Activated naive CD4-positive, alpha-beta T cell treated with anti-CD3 and anti-CD28 coated beads, Interleukin-2, amount 50 U/mL, for 16 hours (primary cell): ENCODE results near the gene HLA-E.
"Not testable (repeated sequence)": the region's sequence is repeated elsewhere in the genome, so short reads cannot be mapped to it uniquely, and the experiment has no call there.

Experiments
- DNase-seq: peaks from one replicate; pipeline ENCODE4 v3.0.0-alpha.2; 2020

The HLA-E gene

DNA sequence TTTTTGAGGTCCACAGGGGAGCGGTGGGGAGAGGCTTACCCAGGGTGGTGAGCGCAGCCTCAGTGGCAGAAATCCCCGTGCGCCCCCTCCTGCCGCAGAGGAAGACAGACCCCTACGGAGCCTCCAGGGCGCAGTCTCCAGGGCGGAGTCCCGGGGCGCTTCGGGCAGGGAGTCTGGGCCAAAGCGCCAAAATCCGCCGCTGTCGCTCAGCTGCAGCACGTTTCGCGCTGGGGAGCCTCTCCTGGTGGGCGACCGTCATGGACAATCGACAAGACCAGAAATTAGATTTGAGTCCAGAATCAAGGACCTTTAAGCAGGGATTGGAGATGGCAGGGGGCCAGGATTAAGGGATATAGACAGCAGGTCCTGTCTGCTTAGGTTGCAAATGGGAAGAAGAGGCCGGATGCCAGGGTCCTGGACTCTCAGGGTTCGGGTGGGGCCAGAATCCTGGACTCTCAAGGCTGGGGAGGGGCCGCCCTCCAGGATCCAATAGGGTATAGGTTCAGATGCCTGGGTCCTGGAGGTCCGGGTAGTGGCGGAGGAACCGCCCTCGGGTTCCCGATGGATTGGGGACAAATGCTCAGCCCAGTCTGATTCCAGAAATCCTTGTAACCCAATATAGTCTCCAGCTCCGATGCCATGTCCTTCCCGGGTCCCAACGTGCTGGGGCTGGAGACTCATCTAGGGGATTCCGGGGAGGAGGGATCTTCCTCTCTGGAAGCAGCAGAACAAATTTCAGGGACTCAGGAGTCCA is 7.9 kb upstream of the HLA-E start:
- no peak for DNase-seq

DNA sequence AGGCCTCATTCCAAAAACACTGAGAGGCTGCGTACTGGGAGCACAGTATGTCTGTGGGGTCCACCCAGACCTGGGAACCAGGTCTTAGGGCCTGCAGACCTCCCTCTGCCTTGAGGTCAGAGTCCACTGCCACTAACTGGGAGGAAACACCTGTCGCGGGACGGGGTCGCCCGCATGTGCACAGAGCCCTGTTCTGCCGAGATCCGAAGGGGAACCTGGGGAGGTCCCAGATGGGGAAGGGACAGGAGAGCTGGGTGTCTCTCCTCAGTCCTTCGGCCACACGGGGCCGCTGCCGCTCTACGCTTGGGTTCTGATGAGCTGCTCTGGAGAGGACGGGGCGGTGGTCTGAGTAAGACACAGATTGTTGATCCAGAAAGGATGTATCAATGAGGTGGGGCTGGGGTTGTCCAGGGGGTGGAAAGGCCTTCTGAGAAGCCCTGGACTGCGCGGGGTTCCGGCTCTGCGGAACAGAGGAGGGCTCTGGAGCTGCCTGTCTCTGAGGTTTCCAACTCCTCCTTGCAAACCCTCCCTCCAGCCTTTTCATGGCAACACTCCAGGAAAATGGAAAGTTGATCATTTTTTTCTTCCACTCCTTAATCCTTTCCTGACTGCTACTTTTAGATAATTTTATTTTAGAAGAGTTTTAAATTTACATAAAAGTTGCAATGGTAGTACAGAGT is 7.2 kb upstream of the HLA-E start:
- peak; percentile 87 for DNase-seq

DNA sequence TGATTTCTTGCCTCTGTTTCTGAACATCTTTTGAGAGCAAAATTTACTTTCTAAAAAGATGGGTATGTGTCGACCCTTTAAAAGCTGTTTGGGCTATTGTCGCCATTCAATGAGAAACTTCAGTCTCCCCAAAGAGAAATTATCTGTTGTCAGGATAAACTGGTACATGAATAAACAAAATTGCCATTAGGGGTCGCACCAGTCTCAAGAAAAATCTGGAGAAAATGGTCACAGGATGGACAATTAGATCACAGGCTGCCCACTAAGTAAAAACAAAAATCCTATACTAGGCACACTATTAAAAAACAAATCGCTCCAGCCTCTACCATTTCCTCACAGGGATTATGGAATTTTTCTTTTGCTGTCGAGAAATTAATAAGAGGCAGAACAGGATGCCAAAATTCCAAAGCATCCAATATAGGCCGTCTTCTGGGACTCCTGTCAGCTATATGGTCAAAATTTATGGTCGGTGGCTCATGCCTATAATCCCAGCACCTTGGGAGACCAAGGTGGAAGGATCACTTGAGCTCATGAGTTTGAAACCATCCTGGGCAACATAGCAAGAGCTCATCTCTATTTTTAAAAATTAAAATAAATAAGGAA is 5.5 kb upstream of the HLA-E start:
- DNase-seq, result no peak

DNA sequence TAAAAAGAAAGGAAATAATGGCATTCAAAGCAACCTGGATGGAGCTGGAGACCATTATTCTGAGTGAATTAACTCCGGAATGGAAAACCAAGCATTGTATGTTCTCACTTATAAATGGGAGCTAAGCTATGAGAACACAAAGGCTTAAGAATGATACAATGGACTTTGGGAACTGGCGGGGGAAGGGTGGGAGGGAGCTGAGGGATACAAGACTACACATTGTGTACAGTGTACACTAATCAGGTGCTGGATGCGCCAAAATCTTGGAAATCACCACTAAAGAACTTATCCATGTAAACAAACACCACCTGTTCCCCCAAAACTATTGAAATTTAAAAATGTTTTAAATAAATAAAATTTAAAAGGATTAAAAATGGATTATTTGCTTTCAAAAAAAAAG is 4.1 kb upstream of the HLA-E start:
- no peak for DNase-seq

DNA sequence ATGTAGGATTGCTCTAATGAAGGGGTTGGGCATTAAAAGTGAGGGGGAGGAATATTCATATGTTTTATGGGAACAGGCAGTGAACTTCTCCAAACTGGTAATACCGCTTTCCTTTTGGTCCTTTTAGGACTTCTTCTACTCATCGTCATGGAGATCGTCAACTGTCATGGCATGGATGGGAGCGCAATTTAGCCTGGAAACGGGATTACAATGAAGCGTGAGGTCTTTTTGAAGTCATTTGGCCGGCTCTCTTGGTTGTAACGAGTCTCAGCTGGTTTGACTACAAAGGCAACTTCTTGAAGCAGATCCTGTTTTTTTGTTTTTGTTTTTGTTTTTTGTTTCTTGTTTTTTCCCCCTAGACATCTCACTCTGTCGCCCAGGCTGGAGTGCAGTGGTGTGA is 1.4 kb upstream of the HLA-E start:
- no peak for DNase-seq

DNA sequence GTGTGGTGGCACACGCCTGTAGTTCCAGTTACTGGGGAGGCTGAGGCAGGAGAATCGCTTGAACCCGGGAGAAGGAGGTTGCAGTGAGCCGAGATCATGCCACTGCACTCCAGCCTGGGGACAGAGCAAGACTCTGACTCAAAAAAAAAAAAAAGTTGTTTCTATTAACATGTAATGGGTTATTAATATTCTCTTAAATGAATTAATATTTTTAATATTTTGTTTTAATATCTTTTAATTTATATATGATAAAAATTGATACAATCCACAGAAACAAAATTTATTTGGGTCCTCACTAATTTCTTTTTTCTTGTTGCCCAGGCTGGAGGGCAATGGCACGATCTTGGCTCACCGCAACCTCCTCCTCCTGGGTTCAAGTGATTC is 620 bp upstream of the HLA-E start:
- not testable (repeated sequence) for DNase-seq

DNA sequence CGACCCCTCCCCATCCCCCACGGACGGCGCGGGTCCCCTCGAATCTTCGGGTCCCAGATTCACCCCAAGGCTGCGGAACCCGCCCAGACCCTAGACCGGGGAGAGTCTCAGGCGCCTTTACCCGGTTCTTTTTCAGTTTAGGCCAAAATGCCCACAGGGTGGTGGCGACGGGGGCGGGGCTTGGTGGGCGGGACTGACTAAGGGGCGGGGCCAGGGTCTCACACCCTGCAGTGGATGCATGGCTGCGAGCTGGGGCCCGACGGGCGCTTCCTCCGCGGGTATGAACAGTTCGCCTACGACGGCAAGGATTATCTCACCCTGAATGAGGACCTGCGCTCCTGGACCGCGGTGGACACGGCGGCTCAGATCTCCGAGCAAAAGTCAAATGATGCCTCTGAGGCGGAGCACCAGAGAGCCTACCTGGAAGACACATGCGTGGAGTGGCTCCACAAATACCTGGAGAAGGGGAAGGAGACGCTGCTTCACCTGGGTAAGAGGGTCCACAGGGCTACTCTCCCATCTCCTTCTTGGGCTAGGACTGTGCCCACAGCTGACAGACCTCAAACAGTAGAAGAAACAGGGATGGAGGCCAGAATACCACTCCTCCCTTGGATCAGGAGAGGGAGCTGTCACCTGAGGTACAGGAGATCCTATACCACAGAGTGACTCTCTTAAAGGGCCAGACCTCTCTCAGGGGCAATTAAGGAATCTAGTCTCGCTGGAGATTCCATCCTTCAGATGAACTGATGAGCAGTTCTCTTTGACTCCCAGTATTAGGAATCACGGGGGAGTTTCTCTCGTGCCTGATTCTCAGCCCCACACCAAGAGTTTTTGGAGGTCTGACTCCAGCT is 942 bp downstream of the HLA-E start:
- DNase-seq, result peak; percentile 85

DNA sequence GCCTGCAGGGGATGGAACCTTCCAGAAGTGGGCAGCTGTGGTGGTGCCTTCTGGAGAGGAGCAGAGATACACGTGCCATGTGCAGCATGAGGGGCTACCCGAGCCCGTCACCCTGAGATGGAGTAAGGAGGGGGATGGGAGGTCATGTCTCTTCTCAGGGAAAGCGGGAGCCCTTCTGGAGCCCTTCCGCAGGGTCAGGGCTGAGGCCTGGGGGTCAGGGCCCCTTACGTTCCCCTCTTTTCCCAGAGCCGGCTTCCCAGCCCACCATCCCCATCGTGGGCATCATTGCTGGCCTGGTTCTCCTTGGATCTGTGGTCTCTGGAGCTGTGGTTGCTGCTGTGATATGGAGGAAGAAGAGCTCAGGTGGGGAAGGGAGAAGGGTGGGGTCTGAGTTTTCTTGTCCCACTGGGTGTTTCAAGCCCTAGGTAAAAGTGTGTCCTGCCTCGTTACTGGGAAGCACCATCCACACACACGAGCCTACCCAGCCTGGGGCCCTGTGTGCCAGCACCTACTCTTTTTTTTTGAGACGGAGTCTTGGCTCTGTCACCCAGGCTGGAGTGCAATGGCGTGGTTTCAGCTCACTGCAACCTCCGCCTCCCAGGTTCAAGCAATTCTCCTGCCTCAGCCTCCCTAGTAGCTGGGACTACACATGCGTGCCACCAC is 2.1 kb downstream of the HLA-E start:
- not testable (repeated sequence) for DNase-seq

DNA sequence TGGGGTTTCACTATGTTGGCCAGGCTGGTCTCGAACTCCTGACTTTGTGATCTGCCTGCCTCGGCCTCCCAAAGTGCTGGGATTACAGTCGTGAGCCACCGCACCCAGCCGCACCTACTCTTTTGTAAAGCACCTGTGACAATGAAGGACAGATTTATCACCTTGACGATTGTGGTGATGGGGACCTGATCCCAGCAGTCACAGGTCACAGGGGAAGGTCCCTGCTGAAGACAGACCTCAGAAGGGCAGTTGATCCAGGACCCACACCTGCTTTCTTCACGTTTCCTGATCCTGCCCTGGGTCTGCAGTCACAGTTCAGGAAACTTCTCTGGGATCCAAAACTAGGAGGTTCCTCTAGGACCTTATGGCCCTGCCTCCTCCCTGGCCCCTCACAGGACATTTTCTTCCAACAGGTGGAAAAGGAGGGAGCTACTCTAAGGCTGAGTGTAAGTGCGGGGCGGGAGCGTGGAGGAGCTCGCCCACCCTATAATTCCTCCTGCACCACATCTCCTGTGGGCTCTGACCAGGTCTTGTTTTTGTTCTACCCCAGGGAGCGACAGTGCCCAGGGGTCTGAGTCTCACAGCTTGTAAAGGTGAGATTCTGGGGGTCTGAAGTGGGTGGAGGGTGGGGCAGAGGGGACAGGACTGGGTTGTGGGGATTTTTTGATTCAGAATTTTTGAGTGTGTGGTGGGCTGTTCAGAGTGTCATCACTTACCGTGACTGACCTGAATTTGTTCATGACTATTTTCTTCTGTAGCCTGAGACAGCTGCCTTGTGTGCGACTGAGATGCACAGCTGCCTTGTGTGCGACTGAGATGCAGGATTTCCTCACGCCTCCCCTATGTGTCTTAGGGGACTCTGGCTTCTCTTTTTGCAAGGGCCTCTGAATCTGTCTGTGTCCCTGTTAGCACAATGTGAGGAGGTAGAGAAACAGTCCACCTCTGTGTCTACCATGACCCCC is 3.0 kb downstream of the HLA-E start:
- no peak for DNase-seq

DNA sequence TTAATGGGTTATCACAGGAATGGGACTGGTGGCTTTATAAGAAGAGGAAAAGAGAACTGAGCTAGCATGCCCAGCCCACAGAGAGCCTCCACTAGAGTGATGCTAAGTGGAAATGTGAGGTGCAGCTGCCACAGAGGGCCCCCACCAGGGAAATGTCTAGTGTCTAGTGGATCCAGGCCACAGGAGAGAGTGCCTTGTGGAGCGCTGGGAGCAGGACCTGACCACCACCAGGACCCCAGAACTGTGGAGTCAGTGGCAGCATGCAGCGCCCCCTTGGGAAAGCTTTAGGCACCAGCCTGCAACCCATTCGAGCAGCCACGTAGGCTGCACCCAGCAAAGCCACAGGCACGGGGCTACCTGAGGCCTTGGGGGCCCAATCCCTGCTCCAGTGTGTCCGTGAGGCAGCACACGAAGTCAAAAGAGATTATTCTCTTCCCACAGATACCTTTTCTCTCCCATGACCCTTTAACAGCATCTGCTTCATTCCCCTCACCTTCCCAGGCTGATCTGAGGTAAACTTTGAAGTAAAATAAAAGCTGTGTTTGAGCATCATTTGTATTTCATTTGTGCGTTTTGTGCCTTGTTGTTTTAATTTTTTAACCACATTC is 4.4 kb downstream of the HLA-E start:
- peak; percentile 55 for DNase-seq

DNA sequence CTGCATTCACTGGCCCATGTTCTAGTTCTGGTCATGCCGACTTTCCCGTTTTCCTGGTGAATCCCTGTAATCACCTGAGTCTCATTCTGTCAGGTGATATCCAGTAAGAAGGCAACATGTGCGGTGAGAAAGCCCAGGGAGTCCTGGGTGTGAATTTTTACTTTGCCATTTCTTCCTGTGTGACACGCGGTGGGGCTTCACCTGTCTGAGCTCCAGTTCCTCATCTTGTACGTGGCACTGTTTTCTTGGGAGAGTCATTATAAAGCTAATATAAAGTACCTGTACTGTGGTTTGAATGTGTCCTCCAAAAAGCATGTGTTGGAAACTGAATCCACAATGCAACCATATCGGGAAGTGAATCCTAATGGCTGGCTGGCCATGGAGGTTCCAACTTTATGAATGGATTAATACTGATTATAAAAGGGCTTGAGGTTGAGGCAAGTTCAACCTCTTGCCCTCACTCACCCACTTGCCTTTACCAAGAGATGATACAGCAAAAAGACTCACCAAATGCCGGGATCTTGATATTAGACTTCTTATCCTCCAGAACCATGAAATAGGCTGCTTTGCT is 5.1 kb downstream of the HLA-E start:
- no peak for DNase-seq

DNA sequence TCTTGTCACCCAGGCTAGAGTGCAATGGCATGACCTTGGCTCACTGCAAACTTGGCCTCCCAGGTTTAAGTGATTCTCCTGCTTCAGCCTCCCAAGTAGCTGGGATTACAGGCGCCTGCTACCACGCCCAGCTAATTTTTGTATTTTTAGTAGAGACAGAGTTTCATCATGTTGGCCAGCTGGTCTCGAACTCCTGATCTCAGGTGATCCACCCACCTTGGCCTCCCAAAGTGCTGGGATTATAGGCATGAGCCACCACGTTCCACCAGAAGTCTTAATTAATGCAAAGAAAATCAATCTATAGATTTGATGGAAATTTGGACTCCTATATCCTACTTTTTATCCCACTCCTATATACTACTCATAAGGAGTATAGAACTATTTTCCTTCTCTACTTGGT is 5.8 kb downstream of the HLA-E start:
- DNase-seq, result not testable (repeated sequence)

DNA sequence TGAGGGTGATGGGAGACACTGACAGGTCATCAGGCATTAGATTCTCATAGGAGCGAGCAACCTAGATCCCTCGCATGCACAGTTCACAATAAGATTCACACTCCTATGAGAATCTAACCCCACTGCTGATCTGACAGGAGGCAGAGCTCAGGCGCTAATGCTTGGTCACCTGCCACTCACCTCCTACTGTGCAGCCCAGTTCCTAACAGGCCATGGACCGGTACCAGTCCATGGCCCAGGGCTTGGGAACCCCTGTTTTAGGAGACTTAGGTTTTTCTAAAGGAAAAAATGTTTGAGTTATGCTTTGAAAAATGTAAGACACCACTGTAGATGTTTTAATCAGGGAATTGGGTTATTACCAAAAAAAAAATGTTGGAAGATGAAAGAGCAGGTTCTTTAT is 6.7 kb downstream of the HLA-E start:
- DNase-seq, result no peak

DNA sequence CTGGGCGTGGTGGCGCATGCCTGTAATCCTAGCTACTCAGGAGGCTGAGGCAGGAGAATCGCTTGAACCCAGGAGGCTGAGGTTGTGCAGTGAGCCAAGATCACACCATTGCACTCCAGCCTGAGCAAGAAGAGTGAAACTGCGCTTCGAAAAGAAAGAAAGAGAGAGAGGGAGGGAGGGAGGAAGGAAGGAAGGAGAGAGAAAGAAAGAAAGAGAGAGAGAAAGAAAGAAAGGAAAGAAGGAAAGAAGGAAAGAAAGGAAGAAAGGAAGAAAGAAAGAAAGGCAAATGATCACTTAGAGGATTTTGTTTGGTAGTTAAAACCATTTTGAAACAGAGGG is 7.9 kb downstream of the HLA-E start:
- not testable (repeated sequence) for DNase-seq

DNA sequence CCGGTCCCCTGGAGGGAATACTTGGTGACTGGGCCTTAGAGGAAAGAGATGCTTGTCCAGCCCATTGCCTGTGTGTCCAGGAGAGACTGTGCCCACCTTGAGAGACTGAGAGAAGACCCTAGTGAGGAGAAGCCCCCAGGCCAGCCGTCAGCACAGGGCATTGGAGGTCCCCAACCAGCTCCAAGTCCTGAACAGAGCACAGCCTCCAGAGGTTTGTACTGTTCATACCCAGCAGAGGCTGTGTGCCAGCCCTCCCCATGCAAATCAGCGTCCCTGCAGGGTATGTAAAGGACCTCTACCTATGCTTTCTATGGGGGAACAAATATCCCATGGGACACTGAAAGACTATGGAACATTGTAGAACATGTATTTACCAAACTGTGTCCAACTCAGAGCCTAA is 8.4 kb downstream of the HLA-E start:
- no peak for DNase-seq

DNA sequence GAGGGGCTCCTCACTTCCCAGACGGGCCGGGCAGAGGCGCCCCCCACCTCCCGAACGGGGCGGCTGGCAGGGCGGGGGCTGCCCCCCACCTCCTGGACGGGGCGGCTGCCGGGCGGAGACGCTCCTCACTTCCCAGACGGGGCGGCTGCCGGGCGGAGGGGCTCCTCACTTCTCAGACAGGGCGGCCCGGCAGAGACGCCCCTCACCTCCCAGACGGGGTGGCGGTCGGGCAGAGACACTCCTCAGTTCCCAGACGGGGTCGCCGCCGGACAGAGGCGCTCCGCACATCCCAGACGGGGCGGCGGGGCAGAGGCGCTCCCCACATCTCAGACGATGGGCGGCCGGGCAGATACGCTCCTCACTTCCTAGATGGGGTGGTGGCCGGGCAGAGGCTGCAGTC is 9.4 kb downstream of the HLA-E start:
- DNase-seq, result not testable (repeated sequence)

DNA sequence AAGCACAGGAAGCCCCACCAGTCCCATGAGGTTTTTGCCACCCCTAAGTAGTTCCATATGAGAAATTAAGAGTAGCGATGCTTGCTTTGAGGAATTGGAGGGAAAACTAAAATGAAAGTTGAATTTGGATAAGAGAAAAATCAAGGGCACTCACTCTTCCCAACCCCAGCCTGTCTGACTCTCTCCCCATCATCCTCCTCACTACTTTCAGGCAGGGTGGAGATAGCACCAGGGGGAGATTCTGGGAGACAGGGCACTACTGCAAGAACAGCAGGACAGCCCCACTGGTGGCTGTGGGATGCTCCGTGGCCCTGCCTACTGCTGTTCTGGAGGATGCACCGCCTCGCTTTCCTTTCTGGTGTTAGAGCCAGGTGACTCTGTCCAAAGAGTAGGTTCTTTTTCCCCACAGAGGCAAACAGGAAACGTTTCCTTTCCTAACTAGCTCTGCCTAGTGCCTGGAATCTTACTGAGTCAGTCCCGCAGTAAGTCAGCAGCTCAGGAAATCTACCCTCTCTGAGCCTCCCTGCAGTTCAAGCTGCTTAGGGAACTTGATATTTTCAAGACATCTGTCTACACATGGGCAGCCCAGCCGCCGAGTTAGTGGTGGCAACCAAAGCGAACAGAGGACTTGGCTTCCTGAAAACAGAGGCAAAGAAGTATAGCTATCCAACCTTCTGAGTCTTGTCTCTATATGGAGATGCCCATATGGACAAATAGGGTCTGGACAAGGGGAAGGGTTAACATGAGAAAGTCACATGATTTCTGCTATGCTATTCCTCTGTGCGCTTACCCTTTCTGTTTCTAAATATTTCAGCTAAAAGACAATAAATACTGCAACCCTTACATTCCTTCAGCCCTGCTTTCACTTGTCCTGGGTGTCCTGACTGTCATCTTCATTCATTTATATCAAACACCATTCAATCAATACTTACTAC is 11.4 kb downstream of the HLA-E start:
- no peak for DNase-seq

DNA sequence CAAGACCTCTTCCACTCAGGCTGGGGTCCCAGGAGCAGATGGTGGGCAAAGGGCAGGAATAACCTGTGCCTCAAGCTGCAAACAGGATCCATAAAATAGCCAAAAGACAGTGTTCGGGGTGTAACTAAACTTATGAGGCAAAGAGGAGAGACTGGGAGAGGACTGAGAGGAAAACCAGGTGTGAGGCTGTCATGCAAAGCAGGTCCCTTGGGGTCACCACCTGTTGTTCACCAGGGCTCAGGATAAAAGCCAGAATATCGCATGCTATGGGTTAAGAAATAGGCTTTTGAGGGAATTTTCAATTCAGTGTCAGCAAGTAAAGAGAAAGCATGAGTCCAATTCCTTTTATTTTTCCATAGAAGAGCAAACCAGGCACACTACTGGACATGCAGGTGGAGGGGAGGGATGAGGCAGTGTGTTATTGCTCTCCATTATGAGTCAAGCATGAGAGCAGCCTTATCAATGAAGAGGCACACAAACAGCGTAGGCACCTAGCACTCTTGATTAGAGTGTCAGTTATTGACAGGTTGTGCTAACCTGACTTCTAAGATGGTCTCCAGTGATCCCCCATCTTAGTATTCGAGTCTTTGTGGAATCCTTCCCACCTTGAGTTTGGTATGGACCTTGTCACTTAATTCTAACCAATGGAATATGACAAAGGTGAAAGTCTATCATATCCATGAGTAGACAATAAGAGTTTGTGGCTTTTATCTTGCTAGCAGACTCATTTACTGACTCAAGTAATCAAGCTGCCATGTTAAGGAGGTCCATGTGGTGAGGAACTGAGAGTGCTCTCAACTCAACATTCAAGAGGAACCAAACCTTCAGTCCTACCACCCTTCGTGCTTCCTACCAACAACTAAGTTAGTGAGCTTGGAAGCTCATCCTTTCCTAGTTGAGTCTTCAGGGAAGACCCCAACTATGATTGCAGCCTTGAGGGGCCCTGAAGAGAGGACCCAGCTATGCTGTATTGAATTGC is 18.8 kb downstream of the HLA-E start:
- DNase-seq, result no peak
